Mesenchymal stem cell (in vitro differentiated cells and primary cell): ENCODE results near the gene TSSK2. TPM values are rescaled to one million over a fixed set of nuclear protein-coding genes. Genes with fewer than 3 reads are reported as not detected.

Experiments used
- DNase-seq: peaks from one replicate; pipeline ENCODE4 v3.0.0-alpha.2; 2013
- H2AFZ ChIP-seq: one replicate; pipeline ENCODE4 v1.6.1; 2013; ENCODE audit warnings: low read depth, mild to moderate bottlenecking, control low read depth, inconsistent platforms, low read length, moderate library complexity
- H2AK5ac ChIP-seq: 2 replicates; pipeline ENCODE4 v1.6.1; 2013; ENCODE audit warnings: low read length, moderate library complexity, mild to moderate bottlenecking, inconsistent platforms; ENCODE audit not compliant: severe bottlenecking
- H2BK120ac ChIP-seq: one replicate; pipeline ENCODE4 v1.6.1; 2013; ENCODE audit warnings: low read depth, mild to moderate bottlenecking, inconsistent platforms, low read length, moderate library complexity
- H2BK12ac ChIP-seq, 2 experiments: one replicate each; pipeline ENCODE4 v1.6.1; 2013; ENCODE audit warnings: inconsistent platforms in 2 of 2, low read length in 2 of 2, mild to moderate bottlenecking in 2 of 2, moderate library complexity in 2 of 2, control low read depth in 1 of 2
- H2BK15ac ChIP-seq: one replicate; pipeline ENCODE4 v1.6.1; 2013; ENCODE audit warnings: mild to moderate bottlenecking, low read depth, inconsistent platforms; ENCODE audit not compliant: poor library complexity, severe bottlenecking
- H2BK5ac ChIP-seq: 2 replicates; pipeline ENCODE4 v1.6.1; 2013; ENCODE audit warnings: low read depth, mild to moderate bottlenecking, low read length, control low read depth, inconsistent platforms; ENCODE audit not compliant: poor library complexity, severe bottlenecking
- H3K14ac ChIP-seq, 2 experiments: one replicate each; pipeline ENCODE4 v1.6.1; 2013; ENCODE audit warnings: inconsistent platforms in 2 of 2, low read length in 2 of 2, control low read depth in 1 of 2, mild to moderate bottlenecking in 1 of 2, moderate library complexity in 1 of 2
- H3K18ac ChIP-seq, 2 experiments: one replicate each; pipeline ENCODE4 v1.6.1; 2013; ENCODE audit warnings: inconsistent platforms in 2 of 2, low read length in 2 of 2, control low read depth in 1 of 2, low read depth in 1 of 2, mild to moderate bottlenecking in 1 of 2
- H3K23ac ChIP-seq, 2 experiments: one replicate each; pipeline ENCODE4 v1.6.1; 2013; ENCODE audit warnings: inconsistent platforms in 2 of 2, low read length in 2 of 2, mild to moderate bottlenecking in 2 of 2, moderate library complexity in 2 of 2, control low read depth in 1 of 2
- H3K27ac ChIP-seq: 2 replicates; pipeline ENCODE4 v1.5.1; 2013; ENCODE audit warnings: mild to moderate bottlenecking, moderate library complexity, low read length, control low read depth, inconsistent platforms; ENCODE audit not compliant: poor library complexity, severe bottlenecking
- H3K27me3 ChIP-seq, 2 experiments: 2 replicates each; pipeline versions ENCODE4 v1.6.1 to v1.7.0; 2013; ENCODE audit warnings: low read length in 2 of 2, mild to moderate bottlenecking in 2 of 2, moderate library complexity in 2 of 2, control low read depth in 1 of 2, inconsistent platforms in 1 of 2; ENCODE audit not compliant: control insufficient read depth in 1 of 2, insufficient read depth in 1 of 2
- H3K36me3 ChIP-seq, 2 experiments: 2 replicates each; pipeline versions ENCODE4 v1.6.1 to v1.7.0; 2013; ENCODE audit warnings: low read length in 2 of 2, control low read depth in 1 of 2, inconsistent platforms in 1 of 2, low read depth in 1 of 2, mild to moderate bottlenecking in 1 of 2; ENCODE audit not compliant: insufficient read depth in 2 of 2, control insufficient read depth in 1 of 2
- H3K4ac ChIP-seq, 2 experiments: one replicate each; pipeline ENCODE4 v1.6.1; 2013; ENCODE audit warnings: inconsistent platforms in 2 of 2, low read length in 2 of 2, mild to moderate bottlenecking in 2 of 2, moderate library complexity in 2 of 2, control low read depth in 1 of 2, low read depth in 1 of 2
- H3K4me1 ChIP-seq: 2 replicates; pipeline ENCODE4 v1.6.1; 2013; ENCODE audit warnings: low read depth, low read length, control low read depth; ENCODE audit not compliant: control insufficient read depth, insufficient read depth
- H3K4me2 ChIP-seq: 2 replicates; pipeline ENCODE4 v1.6.1; 2013; ENCODE audit warnings: low read length, mild to moderate bottlenecking, inconsistent platforms; ENCODE audit not compliant: poor library complexity, severe bottlenecking
- H3K4me3 ChIP-seq, 2 experiments: 2 replicates each; pipeline versions ENCODE4 v1.5.1 to v1.7.0; 2013; ENCODE audit warnings: low read length in 2 of 2, mild to moderate bottlenecking in 2 of 2, control low read depth in 1 of 2, low read depth in 1 of 2; ENCODE audit not compliant: insufficient read depth in 1 of 2
- H3K79me1 ChIP-seq: replicated peaks from 2 replicates; pipeline ENCODE4 v1.6.1; 2013; ENCODE audit warnings: mild to moderate bottlenecking, control low read depth, low read length, inconsistent platforms; ENCODE audit not compliant: poor library complexity, severe bottlenecking
- H3K9ac ChIP-seq: 2 replicates; pipeline ENCODE4 v1.7.0; 2013; ENCODE audit warnings: mild to moderate bottlenecking, low read length, moderate library complexity
- H3K9me3 ChIP-seq: 2 replicates; pipeline ENCODE4 v1.7.0; 2013; ENCODE audit warnings: mild to moderate bottlenecking, low read length; ENCODE audit not compliant: control insufficient read depth
- H4K8ac ChIP-seq: one replicate; pipeline ENCODE4 v1.6.1; 2013; ENCODE audit warnings: inconsistent platforms, mild to moderate bottlenecking, low read length, moderate library complexity
- H4K91ac ChIP-seq: one replicate; pipeline ENCODE4 v1.6.1; 2013; ENCODE audit warnings: mild to moderate bottlenecking, low read length, inconsistent platforms
- WGBS: methylation state at CpG from one replicate; pipeline ENCODE4 v1.1.7; 2013; ENCODE audit warnings: mixed read lengths; 5-methylcytosine and 5-hydroxymethylcytosine counted together
- polyA plus RNA-seq, 2 experiments: library from polyadenylated mRNA; stranded (reverse); fragments of 200-250 nt; gene quantifications; one replicate each; pipeline ENCODE4 v1.2.3, GENCODE V29; 2013

TSSK2 gene
- not detected for polyA plus RNA-seq (2013, experiment 1 of 2)
- polyA plus RNA-seq (2013, experiment 2 of 2), result not detected

DNA sequence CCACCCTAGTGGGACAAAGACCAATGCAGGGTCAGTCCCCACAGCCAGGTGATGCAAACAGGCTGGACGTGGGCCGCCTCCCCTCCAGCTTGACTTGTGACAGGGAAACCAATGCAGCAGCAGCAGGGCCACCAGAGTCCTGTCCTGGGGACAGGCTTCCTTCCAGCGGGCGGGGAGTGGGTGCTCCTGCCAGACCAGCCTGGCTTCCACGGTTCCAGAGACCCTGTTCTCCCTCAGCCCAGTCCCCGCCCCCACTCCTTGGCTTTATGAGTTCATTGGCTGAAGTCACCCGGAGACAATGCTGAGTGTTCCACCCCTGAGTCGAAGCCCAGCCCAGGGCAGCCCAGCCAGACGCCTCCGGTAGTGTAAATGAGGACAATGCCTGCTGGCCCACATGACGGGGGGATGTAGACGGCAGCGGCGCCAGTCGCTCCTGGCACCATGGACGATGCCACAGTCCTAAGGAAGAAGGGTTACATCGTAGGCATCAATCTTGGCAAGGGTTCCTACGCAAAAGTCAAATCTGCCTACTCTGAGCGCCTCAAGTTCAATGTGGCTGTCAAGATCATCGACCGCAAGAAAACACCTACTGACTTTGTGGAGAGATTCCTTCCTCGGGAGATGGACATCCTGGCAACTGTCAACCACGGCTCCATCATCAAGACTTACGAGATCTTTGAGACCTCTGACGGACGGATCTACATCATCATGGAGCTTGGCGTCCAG, at the start of gene TSSK2:
Gene TSSK2, plus strand, starts transcription at position 350 of the 726 bp plus-strand sequence. Its CDS starts 92 bp downstream, at position 442.
- no peak within 1 kb of the TSS for H3K9ac ChIP-seq
- no peak for DNase-seq
- no peaks in the 10 kb centered on the region for H3K27me3 ChIP-seq
- H3K36me3 ChIP-seq, result peaks cover 42 to 47% of the 10 kb centered on the region in 2 experiments
- H2BK120ac ChIP-seq, result no peak within 1 kb of the TSS
- no peak within 1 kb of the TSS for H4K91ac ChIP-seq
- H3K9me3 ChIP-seq, result no peaks in the 10 kb centered on the region
- WGBS, result 90% methylated on average over 27 of the region's 27 CpGs
- H4K8ac ChIP-seq, result no peak within 1 kb of the TSS
- H3K18ac ChIP-seq, result no peak within 1 kb of the TSS
- H3K4ac ChIP-seq, result no peak within 1 kb of the TSS
- no peak within 1 kb of the TSS for H2AFZ ChIP-seq
- H3K4me2 ChIP-seq, result no peak within 1 kb of the TSS
- no peak within 1 kb of the TSS for H3K23ac ChIP-seq
- no peak within 1 kb of the TSS for H2AK5ac ChIP-seq
- H2BK5ac ChIP-seq, result no peak within 1 kb of the TSS
- no peaks in the 10 kb centered on the region for H3K4me1 ChIP-seq
- no peak within 1 kb of the TSS for H2BK15ac ChIP-seq
- no peak within 1 kb of the TSS for H3K14ac ChIP-seq
- peaks cover 15% of the 10 kb centered on the region for H3K79me1 ChIP-seq
- no peak within 1 kb of the TSS for H3K27ac ChIP-seq
- H3K4me3 ChIP-seq, result peak within 1 kb of the TSS in 1 of 2 experiments; percentile 16
- no peak within 1 kb of the TSS for H2BK12ac ChIP-seq

DNA sequence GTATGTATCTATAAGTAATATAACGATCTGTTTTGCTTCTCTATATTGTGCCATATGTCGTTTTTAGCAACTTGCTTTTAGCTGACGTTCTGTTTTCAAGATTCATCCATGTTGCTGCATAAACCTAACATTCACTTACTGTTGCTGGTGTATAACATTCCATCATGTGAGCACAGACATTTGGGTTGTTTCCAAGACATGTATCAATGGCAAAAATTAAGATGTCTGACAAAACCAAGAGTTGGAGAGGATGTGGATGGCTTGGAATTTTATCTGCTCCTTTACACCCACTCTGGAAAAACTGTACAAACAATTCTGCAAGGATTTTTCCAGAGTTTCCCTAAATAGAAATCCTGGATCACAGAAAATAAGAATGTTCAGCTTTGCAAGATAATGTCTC, 49.8 kb upstream of the TSSK2 start:
- Histone ChIP-seq H3K4me1 (peaks cover 5% of the 10 kb centered on the region), H3K14ac (no peak overlapping the region), H3K27ac (no peak overlapping the region), H2AFZ (no peak overlapping the region), H3K36me3 (peaks cover 15 to 35% of the 10 kb centered on the region in 2 experiments), H3K79me1 (peaks cover 25% of the 10 kb centered on the region), H3K4me2 (no peak overlapping the region), H3K18ac (no peak overlapping the region), H4K91ac (no peak overlapping the region), H3K23ac (no peak overlapping the region), H2AK5ac (no peak overlapping the region), H3K4me3 (no peak overlapping the region), H3K4ac (no peak overlapping the region), H2BK15ac (no peak overlapping the region), H4K8ac (no peak overlapping the region), H2BK12ac (no peak overlapping the region), H3K9ac (no peak overlapping the region), H2BK120ac (no peak overlapping the region), H2BK5ac (no peak overlapping the region), H3K9me3 (no peaks in the 10 kb centered on the region), H3K27me3 (no peaks in the 10 kb centered on the region)
- WGBS, result 100% methylated on average over 2 of the region's 3 CpGs
- DNase-seq, result no peak

DNA sequence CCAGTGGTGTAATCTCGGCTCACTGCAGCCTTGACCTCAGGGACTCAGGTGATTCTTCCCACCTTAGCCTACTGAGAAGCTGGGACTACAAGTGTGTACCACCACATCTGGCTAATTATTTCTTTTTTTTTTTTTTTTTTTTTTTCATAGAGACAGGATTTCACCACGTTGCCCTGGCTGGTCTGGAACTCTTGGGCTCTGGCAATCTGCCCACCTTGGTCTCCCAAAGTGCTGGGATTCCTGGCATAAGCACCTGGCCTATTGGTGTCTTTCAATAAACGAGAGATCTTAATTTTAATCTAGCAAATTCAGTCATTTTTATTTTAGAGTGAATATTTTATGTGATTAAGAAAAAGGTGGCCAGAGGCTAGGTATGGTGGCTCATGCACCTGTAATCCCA, 49.0 kb upstream of the TSSK2 start:
- no peak overlapping the region for H2BK5ac ChIP-seq
- 90% methylated on average over 2 of the region's 3 CpGs for WGBS

DNA sequence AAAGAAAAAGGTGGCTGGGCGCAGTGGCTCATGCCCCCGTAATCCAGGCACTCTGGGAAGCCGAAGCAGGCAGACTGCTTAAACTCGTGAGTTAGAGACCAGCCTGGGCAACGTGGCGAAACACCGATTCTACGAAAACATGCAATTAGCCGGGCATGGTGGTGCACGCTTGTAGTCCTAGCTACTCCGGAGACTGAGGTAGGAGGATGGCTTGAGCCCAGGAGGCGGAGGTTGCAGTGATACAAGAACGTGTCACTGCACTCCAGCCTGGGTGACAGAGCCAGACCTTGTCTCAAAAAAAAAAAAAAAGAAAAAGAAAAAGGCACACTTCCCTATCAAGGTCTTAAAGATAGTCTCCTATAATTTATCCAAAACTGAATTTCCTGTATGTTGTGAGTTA, 48.3 kb upstream of the TSSK2 start:
- Histone ChIP-seq H3K4me3 (no peak overlapping the region), H3K36me3 (peaks cover 15 to 35% of the 10 kb centered on the region in 2 experiments), H2AK5ac (no peak overlapping the region), H3K18ac (no peak overlapping the region), H3K79me1 (peaks cover 30% of the 10 kb centered on the region), H2BK120ac (no peak overlapping the region), H3K4me1 (peaks cover 12% of the 10 kb centered on the region), H3K4me2 (no peak overlapping the region), H2AFZ (no peak overlapping the region), H3K14ac (no peak overlapping the region), H3K9me3 (no peaks in the 10 kb centered on the region), H2BK12ac (no peak overlapping the region), H3K4ac (no peak overlapping the region), H3K27me3 (no peaks in the 10 kb centered on the region), H3K23ac (no peak overlapping the region), H4K8ac (no peak overlapping the region), H2BK15ac (no peak overlapping the region), H3K9ac (no peak overlapping the region), H4K91ac (no peak overlapping the region), H3K27ac (no peak overlapping the region), H2BK5ac (no peak overlapping the region)
- 99% methylated on average over 11 of the region's 13 CpGs for WGBS
- no peak for DNase-seq

More for the DNA sequence above, 49.0 kb upstream of the TSSK2 start:
- no peak overlapping the region for H3K27ac ChIP-seq
- H2AK5ac ChIP-seq, result no peak overlapping the region
- no peak overlapping the region for H3K9ac ChIP-seq
- H3K4me3 ChIP-seq, result no peak overlapping the region
- H3K36me3 ChIP-seq, result peaks cover 15 to 35% of the 10 kb centered on the region in 2 experiments
- no peak overlapping the region for H2BK15ac ChIP-seq
- peaks cover 11% of the 10 kb centered on the region for H3K4me1 ChIP-seq
- H3K14ac ChIP-seq, result no peak overlapping the region
- H2BK120ac ChIP-seq, result no peak overlapping the region
- H3K18ac ChIP-seq, result no peak overlapping the region
- H3K4ac ChIP-seq, result no peak overlapping the region
- no peaks in the 10 kb centered on the region for H3K27me3 ChIP-seq
- no peak overlapping the region for H3K23ac ChIP-seq
- H2AFZ ChIP-seq, result no peak overlapping the region
- H4K91ac ChIP-seq, result no peak overlapping the region
- H2BK12ac ChIP-seq, result no peak overlapping the region
- H3K9me3 ChIP-seq, result no peaks in the 10 kb centered on the region
- no peak for DNase-seq
- no peak overlapping the region for H4K8ac ChIP-seq
- peaks cover 29% of the 10 kb centered on the region for H3K79me1 ChIP-seq
- H3K4me2 ChIP-seq, result no peak overlapping the region
